Keratinocyte (primary cell): ENCODE measurements around the gene CRKL. TPM values are rescaled to one million over a fixed set of nuclear protein-coding genes. Genes with fewer than 3 reads are reported as not detected.
"Not testable (repeated sequence)": the region's sequence is repeated elsewhere in the genome, so short reads cannot be mapped to it uniquely, and the experiment has no call there.

Experiments
- DNase-seq: peaks from one replicate; pipeline ENCODE4 v3.0.0-alpha.2; 2011; ENCODE audit warnings: low read depth, missing footprints, low spot score
- FAIRE-seq: peaks from 2 replicates; lab custom pipeline; 2011; peaks lifted over from hg19 to GRCh38; lab: Jason Lieb, UNC
- H2AFZ ChIP-seq: 2 replicates; pipeline ENCODE4 v1.6.0; 2012; ENCODE audit warnings: low read length, control low read depth, inconsistent platforms; ENCODE audit not compliant: control insufficient read depth
- H3K27ac ChIP-seq: 2 replicates; pipeline ENCODE4 v1.5.1; 2011; ENCODE audit warnings: low read length; ENCODE audit not compliant: control insufficient read depth, insufficient read depth
- H3K27me3 ChIP-seq: 3 replicates; pipeline ENCODE4 v1.6.0; 2011; ENCODE audit warnings: low read length; ENCODE audit not compliant: control insufficient read depth, insufficient read depth; ENCODE audit errors: extremely low read depth
- H3K36me3 ChIP-seq, 2 experiments: 2 replicates in 1 of 2; 3 replicates in 1 of 2; pipeline ENCODE4 v1.5.1; 2011; ENCODE audit warnings: low read length in 2 of 2, mild to moderate bottlenecking in 1 of 2; ENCODE audit not compliant: control insufficient read depth in 2 of 2, insufficient read depth in 2 of 2; ENCODE audit errors: extremely low read depth in 1 of 2
- H3K4me1 ChIP-seq: 3 replicates; pipeline ENCODE4 v1.5.1; 2011; ENCODE audit warnings: low read length; ENCODE audit not compliant: control insufficient read depth, insufficient read depth; ENCODE audit errors: extremely low read depth
- H3K4me2 ChIP-seq: 3 replicates; pipeline ENCODE4 v1.6.0; 2011; ENCODE audit warnings: low read depth, low read length; ENCODE audit not compliant: control insufficient read depth, insufficient read depth; ENCODE audit errors: extremely low read depth
- H3K4me3 ChIP-seq, 3 experiments: fragments of 200-600 bp in 1 of 3; sonication (generic) in 1 of 3; 2 replicates in 2 of 3; 3 replicates in 1 of 3; pipeline ENCODE4 v1.5.1; 2011 to 2016; ENCODE audit warnings: low read length in 3 of 3, mild to moderate bottlenecking in 3 of 3, control low read depth in 2 of 3, inconsistent platforms in 1 of 3, low read depth in 1 of 3, mixed read lengths in 1 of 3, mixed run types in 1 of 3, moderate library complexity in 1 of 3; ENCODE audit not compliant: control insufficient read depth in 2 of 3, insufficient read depth in 2 of 3; ENCODE audit errors: extremely low read depth in 1 of 3
- H3K79me2 ChIP-seq: 2 replicates; pipeline ENCODE4 v1.6.0; 2012; ENCODE audit warnings: low read length; ENCODE audit not compliant: control insufficient read depth, insufficient read depth
- H3K9ac ChIP-seq: 3 replicates; pipeline ENCODE4 v1.6.0; 2011; ENCODE audit warnings: low read length; ENCODE audit not compliant: control insufficient read depth, insufficient read depth; ENCODE audit errors: extremely low read depth
- H3K9me1 ChIP-seq: 3 replicates; pipeline ENCODE4 v1.6.0; 2011; ENCODE audit warnings: low read length; ENCODE audit not compliant: control insufficient read depth, insufficient read depth; ENCODE audit errors: extremely low read depth
- H3K9me3 ChIP-seq: 2 replicates; pipeline ENCODE4 v1.5.1; 2012; ENCODE audit warnings: low read depth, low read length; ENCODE audit not compliant: control insufficient read depth
- H4K20me1 ChIP-seq: 3 replicates; pipeline ENCODE4 v1.6.0; 2011; ENCODE audit warnings: low read length; ENCODE audit not compliant: control insufficient read depth, insufficient read depth; ENCODE audit errors: extremely low read depth
- EZH2 ChIP-seq: IDR thresholded peaks from one replicate; pipeline ENCODE4 v1.6.1; 2012; ENCODE audit warnings: inconsistent platforms, mild to moderate bottlenecking, low read length, moderate library complexity
- dilution Hi-C: fragments of 300-500 bp; cut with MboI; formaldehyde crosslinking; loops from one replicate; pipeline ENCODE4 v1.7.0; 2020; ENCODE audit warnings: low sequenced_read_pairs; ENCODE audit not compliant: extremely low pct_ligation_motif_present
- polyA plus RNA-seq, 5 experiments: library from polyadenylated mRNA; depleted of rRNA in 3 of 5; stranded (reverse) in 3 of 5; stranded (forward) in 1 of 5; unstranded in 1 of 5; fragments of >200 nt; gene quantifications; 1 replicate in 1 of 5; 2 replicates in 3 of 5; 3 replicates in 1 of 5; pipeline versions ENCODE4 v1.2.1 to v1.2.3, GENCODE V29; 2011 to 2012; ENCODE audit warnings: missing spikeins in 2 of 5, low read depth in 1 of 5, low replicate concordance in 1 of 5
- TF ChIP-seq, protein P1 (sequence below), 3 experiments: IDR thresholded peaks in 1 of 3; conservative IDR thresholded peaks in 1 of 3; optimal IDR thresholded peaks in 1 of 3; 2 replicates in 2 of 3; 3 replicates in 1 of 3; pipeline versions ENCODE3 to v1.5.1; 2011; ENCODE audit warnings: low read length in 3 of 3, mild to moderate bottlenecking in 3 of 3, moderate library complexity in 2 of 3, control low read depth in 1 of 3, inconsistent platforms in 1 of 3; ENCODE audit not compliant: insufficient read depth in 2 of 3; ENCODE audit errors: extremely low read depth in 1 of 3

Gene CRKL
- polyA plus RNA-seq, 1 donor (not counting 4 experiments of a cell fraction or from before 2014, with no cell fraction given), result 32.1 TPM

DNA sequence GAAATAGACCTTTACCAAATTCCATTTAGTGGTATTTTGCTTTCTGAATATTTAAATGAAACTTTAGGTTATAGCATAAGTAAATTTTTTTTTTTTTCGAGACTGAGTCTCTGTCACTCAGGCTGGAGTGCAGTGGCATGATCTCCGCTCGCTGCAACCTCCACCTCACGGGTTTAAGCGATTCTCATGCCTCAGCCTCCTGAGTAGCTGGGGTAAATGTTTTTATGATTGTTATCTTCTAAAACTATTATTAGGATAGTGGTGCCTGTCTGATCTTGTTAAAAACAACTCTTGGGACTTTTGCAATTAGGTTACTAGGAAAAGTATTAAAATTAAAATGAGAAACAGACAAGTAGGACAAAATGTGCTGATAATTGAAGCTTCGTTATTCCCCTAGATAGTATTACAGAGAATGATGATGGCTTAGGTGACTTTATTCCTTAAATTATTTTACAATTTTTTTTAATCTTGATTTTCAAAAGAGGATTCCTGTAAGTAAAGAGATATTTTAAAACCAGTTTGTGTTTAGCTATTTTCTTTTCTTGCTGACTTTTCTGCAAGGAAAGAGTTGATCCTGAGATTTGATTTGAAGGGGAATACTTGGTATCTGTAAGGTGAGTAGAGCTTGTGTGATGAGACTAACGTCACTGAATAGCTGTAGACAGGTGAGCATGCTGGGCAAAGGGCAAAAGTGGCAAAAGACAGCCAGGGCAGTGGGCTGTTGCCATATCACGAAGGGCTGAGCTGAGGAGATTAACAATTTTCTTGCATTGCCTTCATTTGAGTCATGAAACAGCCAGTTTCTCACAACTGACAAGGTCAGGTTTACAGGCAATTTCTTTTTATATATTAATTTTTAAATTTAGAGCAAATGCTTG, 20.8 kb downstream of the CRKL start:
- no peak overlapping the region for H3K27ac ChIP-seq
- peaks cover 4% of the 10 kb centered on the region for H3K9me1 ChIP-seq
- no peak overlapping the region for H3K9ac ChIP-seq
- peaks cover 9 to 30% of the 10 kb centered on the region in 2 experiments for H3K36me3 ChIP-seq
- peaks cover 20% of the 10 kb centered on the region for H3K4me1 ChIP-seq
- DNase-seq (no peak), FAIRE-seq (no peak)
- peak overlapping the region; percentile 44 for H3K4me2 ChIP-seq
- no peaks in the 10 kb centered on the region for H3K9me3 ChIP-seq
- H3K27me3 ChIP-seq, result no peaks in the 10 kb centered on the region
- H4K20me1 ChIP-seq, result peaks cover 48% of the 10 kb centered on the region
- no peak overlapping the region for H3K4me3 ChIP-seq
- dilution Hi-C loops, result no loop called here
- TF ChIP-seq EZH2, result no peak
- TF ChIP-seq, protein P1, sequence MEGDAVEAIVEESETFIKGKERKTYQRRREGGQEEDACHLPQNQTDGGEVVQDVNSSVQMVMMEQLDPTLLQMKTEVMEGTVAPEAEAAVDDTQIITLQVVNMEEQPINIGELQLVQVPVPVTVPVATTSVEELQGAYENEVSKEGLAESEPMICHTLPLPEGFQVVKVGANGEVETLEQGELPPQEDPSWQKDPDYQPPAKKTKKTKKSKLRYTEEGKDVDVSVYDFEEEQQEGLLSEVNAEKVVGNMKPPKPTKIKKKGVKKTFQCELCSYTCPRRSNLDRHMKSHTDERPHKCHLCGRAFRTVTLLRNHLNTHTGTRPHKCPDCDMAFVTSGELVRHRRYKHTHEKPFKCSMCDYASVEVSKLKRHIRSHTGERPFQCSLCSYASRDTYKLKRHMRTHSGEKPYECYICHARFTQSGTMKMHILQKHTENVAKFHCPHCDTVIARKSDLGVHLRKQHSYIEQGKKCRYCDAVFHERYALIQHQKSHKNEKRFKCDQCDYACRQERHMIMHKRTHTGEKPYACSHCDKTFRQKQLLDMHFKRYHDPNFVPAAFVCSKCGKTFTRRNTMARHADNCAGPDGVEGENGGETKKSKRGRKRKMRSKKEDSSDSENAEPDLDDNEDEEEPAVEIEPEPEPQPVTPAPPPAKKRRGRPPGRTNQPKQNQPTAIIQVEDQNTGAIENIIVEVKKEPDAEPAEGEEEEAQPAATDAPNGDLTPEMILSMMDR (optimal IDR thresholded peaks at IDR 0.05 in 1 of 3, IDR thresholded peaks at IDR 0.05 in 1 of 3, conservative IDR thresholded peaks at IDR 0.05 in 1 of 3; ENCODE audit: extremely low read depth in 1 of 3, insufficient read depth in 2 of 3, low read length in 3 of 3), result no peak
- peaks cover 94% of the 10 kb centered on the region for H3K79me2 ChIP-seq
- no peak overlapping the region for H2AFZ ChIP-seq

- dilution Hi-C loops, H3K4me3 ChIP-seq, H3K9ac ChIP-seq, H3K27ac ChIP-seq, H3K4me2 ChIP-seq, H2AFZ ChIP-seq, H3K9me1 ChIP-seq, DNase-seq, FAIRE-seq, H3K27me3 ChIP-seq, H3K9me3 ChIP-seq: not testable (repeated sequence)
- H3K4me1 ChIP-seq, result peaks cover 21% of the 10 kb centered on the region
- peaks cover 43% of the 10 kb centered on the region for H4K20me1 ChIP-seq
- peaks cover 5 to 24% of the 10 kb centered on the region in 2 experiments for H3K36me3 ChIP-seq
- H3K79me2 ChIP-seq, result peaks cover 93% of the 10 kb centered on the region
These were observed 22.4 kb downstream of the CRKL start for GRCh38 chr22:20939457-20940185.
